ENCODE measurements around the gene RPL31. TPM values are rescaled to one million over a fixed set of nuclear protein-coding genes. Genes with fewer than 3 reads are reported as not detected.

The RPL31 gene
- total RNA-seq, 1 experiment from 2014 or later: 3,119 TPM

- DNase-seq (ENCODE audit: extremely low read depth, low read depth): no peak
Observed at GRCh38 chr2:100974712-100975520, 27.2 kb upstream of the RPL31 start.

- DNase-seq (ENCODE audit: extremely low read depth, low read depth): no peak
Observed at GRCh38 chr2:100975521-100975785, 26.6 kb upstream of the RPL31 start.

GRCh38 chr2:100976061-100976460 lies 26.0 kb upstream of the RPL31 start:
- DNase-seq (ENCODE audit: extremely low read depth, low read depth): no peak

GRCh38 chr2:100976645-100977391 lies 25.3 kb upstream of the RPL31 start:
- DNase-seq (ENCODE audit: extremely low read depth, low read depth): no peak

- DNase-seq (ENCODE audit: extremely low read depth, low read depth): no peak
Observed at GRCh38 chr2:100977511-100977910, 24.6 kb upstream of the RPL31 start.

- DNase-seq (ENCODE audit: extremely low read depth, low read depth): no peak
Observed at GRCh38 chr2:100978582-100979191, 23.4 kb upstream of the RPL31 start.

- DNase-seq (ENCODE audit: extremely low read depth, low read depth): no peak
Observed at GRCh38 chr2:100980046-100980445, 22.0 kb upstream of the RPL31 start.

GRCh38 chr2:100981011-100981410 lies 21.1 kb upstream of the RPL31 start:
- no peak for DNase-seq (ENCODE audit: extremely low read depth, low read depth)

- DNase-seq (ENCODE audit: extremely low read depth, low read depth): no peak
Observed at GRCh38 chr2:100982431-100982861, 19.6 kb upstream of the RPL31 start.

- DNase-seq (ENCODE audit: extremely low read depth, low read depth): no peak
Observed at GRCh38 chr2:100983201-100983600, 18.9 kb upstream of the RPL31 start.

- no peak for DNase-seq (ENCODE audit: extremely low read depth, low read depth)
Observed at GRCh38 chr2:100983684-100984310, 18.3 kb upstream of the RPL31 start.

- peak; percentile 79 for DNase-seq (ENCODE audit: extremely low read depth, low read depth)
Observed at GRCh38 chr2:100984892-100985307, 17.2 kb upstream of the RPL31 start.

GRCh38 chr2:100986157-100986556 lies 15.9 kb upstream of the RPL31 start:
- no peak for DNase-seq (ENCODE audit: extremely low read depth, low read depth)

GRCh38 chr2:100987536-100987935 lies 14.6 kb upstream of the RPL31 start:
- DNase-seq (ENCODE audit: extremely low read depth, low read depth): no peak

GRCh38 chr2:100987974-100988373 lies 14.1 kb upstream of the RPL31 start:
- DNase-seq (ENCODE audit: extremely low read depth, low read depth): no peak

- no peak for DNase-seq (ENCODE audit: extremely low read depth, low read depth)
Observed at GRCh38 chr2:100988630-100989417, 13.3 kb upstream of the RPL31 start.

GRCh38 chr2:100989666-100990065 lies 12.4 kb upstream of the RPL31 start:
- DNase-seq (ENCODE audit: extremely low read depth, low read depth): no peak

GRCh38 chr2:100990166-100990565 lies 11.9 kb upstream of the RPL31 start:
- DNase-seq (ENCODE audit: extremely low read depth, low read depth): no peak

- DNase-seq (ENCODE audit: extremely low read depth, low read depth): no peak
Observed at GRCh38 chr2:100990650-100991403, 11.3 kb upstream of the RPL31 start.

GRCh38 chr2:100991404-100991773 lies 10.7 kb upstream of the RPL31 start:
- DNase-seq (ENCODE audit: extremely low read depth, low read depth): no peak
